Kidney (tissue), 14 donors: ENCODE data around the gene SOCS4. TPM values are rescaled to one million over a fixed set of nuclear protein-coding genes. Genes with fewer than 3 reads are reported as not detected.

ENCODE experiments used
- DNase-seq, 5 donors: peaks; one replicate each; pipeline ENCODE4 v3.0.0-alpha.2; 2013 to 2020
- FAIRE-seq: peaks from 2 replicates; lab custom pipeline; 2012; peaks lifted over from hg19 to GRCh38; lab: Jason Lieb, UNC
- H3K27ac ChIP-seq, 2 donors: one replicate each; pipeline ENCODE4 v1.7.0; 2013; ENCODE audit warnings: low read depth in 2 of 2, low read length in 2 of 2, inconsistent platforms in 1 of 2
- H3K27me3 ChIP-seq: one replicate; pipeline ENCODE4 v1.7.1; 2013; ENCODE audit warnings: low read length, inconsistent platforms; ENCODE audit not compliant: control insufficient read depth, insufficient read depth
- H3K36me3 ChIP-seq, 3 donors: one replicate each; pipeline versions ENCODE4 v1.7.0 to v1.7.1; 2013; ENCODE audit warnings: low read length in 3 of 3, control low read depth in 1 of 3, inconsistent platforms in 1 of 3; ENCODE audit not compliant: insufficient read depth in 3 of 3, control insufficient read depth in 2 of 3
- H3K4me1 ChIP-seq, 3 donors: one replicate each; pipeline versions ENCODE4 v1.7.0 to v1.7.1; 2013; ENCODE audit warnings: low read length in 3 of 3, inconsistent platforms in 1 of 3, low read depth in 1 of 3; ENCODE audit not compliant: control insufficient read depth in 2 of 3, insufficient read depth in 2 of 3
- H3K4me3 ChIP-seq, 3 donors: one replicate each; pipeline versions ENCODE4 v1.7.0 to v1.8.1; 2013; ENCODE audit warnings: low read length in 3 of 3, control low read depth in 1 of 3, inconsistent platforms in 1 of 3
- H3K9ac ChIP-seq, 3 donors: one replicate each; pipeline versions ENCODE4 v1.7.0 to v1.7.1; 2013; ENCODE audit warnings: low read length in 3 of 3, control low read depth in 1 of 3, inconsistent platforms in 1 of 3
- H3K9me3 ChIP-seq, 3 donors: one replicate each; pipeline versions ENCODE4 v1.7.0 to v1.7.1; 2013; ENCODE audit warnings: low read length in 3 of 3, control low read depth in 1 of 3, inconsistent platforms in 1 of 3; ENCODE audit not compliant: control insufficient read depth in 2 of 3, insufficient read depth in 1 of 3
- intact Hi-C: fragments of 100-400 bp; cut with DNase I; formaldehyde crosslinking; loops from one replicate; pipeline ENCODE4 v1.11.1; 2022
- polyA plus RNA-seq: library from polyadenylated mRNA; stranded (reverse); fragments of 350-450 nt; fragmentation: Illumina TruSeq; extraction: RNeasy Lipid Tissue Mini Kit (QIAGEN cat#74804); gene quantifications from one replicate; pipeline ENCODE4 v1.2.3, GENCODE V29; 2014; ENCODE audit warnings: low read depth, low replicate concordance; ENCODE audit not compliant: insufficient read depth
- total RNA-seq: library from RNA; stranded (reverse); fragmentation: NEBNext Ultra II Directional; extraction: Animal tissue kit (Norgen Biotek cat#: 25700); gene quantifications from one replicate; pipeline ENCODE4 v1.2.1, GENCODE V29; 2021
- TF ChIP-seq, protein P1 (sequence below): IDR thresholded peaks from 3 replicates; pipeline ENCODE4 v1.5.1; 2012; ENCODE audit warnings: mild to moderate bottlenecking, moderate library complexity, borderline replicate concordance; ENCODE audit not compliant: insufficient read depth; ENCODE audit errors: extremely low read depth
- donor health status: control.
- donor health status: control.
- donor health status: control.
- donor health status: control.
- donor health status: control.
- donor health status: DM: yes; HTN: yes; CAD: no.
- donor health status: Normal renal cell carcinoma (clear cell type).

The SOCS4 gene
- total and polyA plus RNA-seq, 2 donors from 2014 or later: 6.0 to 30.5 TPM

DNA sequence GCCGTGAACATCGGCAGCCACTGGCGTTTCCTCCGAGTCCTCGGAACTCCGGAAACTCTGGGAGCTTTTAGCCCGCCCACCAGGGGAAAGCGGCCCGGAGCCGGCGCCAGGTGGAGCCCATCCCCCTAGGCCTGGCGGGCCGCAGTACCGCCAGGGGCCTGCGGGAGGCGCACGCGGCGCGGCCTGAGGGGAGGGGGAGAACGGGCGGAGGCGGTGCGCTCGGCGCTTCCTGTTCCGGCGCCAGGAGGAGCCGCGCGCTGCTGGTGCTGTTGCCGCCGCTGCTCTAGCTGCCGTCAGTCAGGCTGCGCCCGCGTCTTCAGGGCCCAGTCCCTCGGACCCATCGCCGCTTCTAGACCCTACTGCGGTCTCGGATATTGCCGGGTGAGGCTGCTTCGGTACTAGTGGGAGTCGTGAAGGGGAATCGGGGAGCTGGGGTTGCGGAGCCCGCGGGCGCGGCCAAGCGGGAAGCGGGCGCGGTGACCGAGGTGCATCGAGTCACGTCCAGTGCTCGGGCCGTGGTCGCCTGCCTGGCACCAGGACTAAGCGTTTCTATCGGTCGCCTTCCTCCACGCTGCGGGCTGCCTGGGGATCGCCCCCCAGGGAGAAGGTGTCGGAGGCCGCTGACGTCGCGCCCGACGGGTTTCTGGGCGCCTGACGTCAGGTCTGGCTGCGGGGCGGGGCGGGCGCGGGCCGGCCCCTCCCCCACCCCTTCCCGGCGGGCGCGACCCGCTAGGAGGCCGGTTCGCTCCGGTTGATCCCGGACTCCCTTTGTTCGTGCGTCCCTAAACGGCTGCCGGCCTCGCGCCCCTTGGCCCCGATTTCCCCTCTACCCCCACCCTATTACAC lies 24.6 kb downstream of the SOCS4 start, which contains the start of gene MAPK1IP1L:
MAPK1IP1L (plus strand) TSS at position 225 of the 846 bp plus-strand sequence. CDS start 10,037 bp downstream, outside the sequence.
- FAIRE-seq (no peak), DNase-seq (peak; percentile 96 to 98 (median 97))
- peak within 1 kb of the TSS; percentile 100 for H3K27ac ChIP-seq
- H3K4me1 ChIP-seq: peaks cover 0 to 17% (median 10%) of the 10 kb centered on the region in 3 donors
- peak within 1 kb of the TSS; percentile 92 to 99 (median 98) for H3K4me3 ChIP-seq
- no peaks in the 10 kb centered on the region for H3K9me3 ChIP-seq
- no peaks in the 10 kb centered on the region for H3K36me3 ChIP-seq
- intact Hi-C loops: no loop called here
- peak within 1 kb of the TSS; percentile 98 to 100 (median 98) for H3K9ac ChIP-seq
- H3K27me3 ChIP-seq: no peaks in the 10 kb centered on the region
- TF ChIP-seq, protein P1, sequence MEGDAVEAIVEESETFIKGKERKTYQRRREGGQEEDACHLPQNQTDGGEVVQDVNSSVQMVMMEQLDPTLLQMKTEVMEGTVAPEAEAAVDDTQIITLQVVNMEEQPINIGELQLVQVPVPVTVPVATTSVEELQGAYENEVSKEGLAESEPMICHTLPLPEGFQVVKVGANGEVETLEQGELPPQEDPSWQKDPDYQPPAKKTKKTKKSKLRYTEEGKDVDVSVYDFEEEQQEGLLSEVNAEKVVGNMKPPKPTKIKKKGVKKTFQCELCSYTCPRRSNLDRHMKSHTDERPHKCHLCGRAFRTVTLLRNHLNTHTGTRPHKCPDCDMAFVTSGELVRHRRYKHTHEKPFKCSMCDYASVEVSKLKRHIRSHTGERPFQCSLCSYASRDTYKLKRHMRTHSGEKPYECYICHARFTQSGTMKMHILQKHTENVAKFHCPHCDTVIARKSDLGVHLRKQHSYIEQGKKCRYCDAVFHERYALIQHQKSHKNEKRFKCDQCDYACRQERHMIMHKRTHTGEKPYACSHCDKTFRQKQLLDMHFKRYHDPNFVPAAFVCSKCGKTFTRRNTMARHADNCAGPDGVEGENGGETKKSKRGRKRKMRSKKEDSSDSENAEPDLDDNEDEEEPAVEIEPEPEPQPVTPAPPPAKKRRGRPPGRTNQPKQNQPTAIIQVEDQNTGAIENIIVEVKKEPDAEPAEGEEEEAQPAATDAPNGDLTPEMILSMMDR: peak; percentile 98

DNA sequence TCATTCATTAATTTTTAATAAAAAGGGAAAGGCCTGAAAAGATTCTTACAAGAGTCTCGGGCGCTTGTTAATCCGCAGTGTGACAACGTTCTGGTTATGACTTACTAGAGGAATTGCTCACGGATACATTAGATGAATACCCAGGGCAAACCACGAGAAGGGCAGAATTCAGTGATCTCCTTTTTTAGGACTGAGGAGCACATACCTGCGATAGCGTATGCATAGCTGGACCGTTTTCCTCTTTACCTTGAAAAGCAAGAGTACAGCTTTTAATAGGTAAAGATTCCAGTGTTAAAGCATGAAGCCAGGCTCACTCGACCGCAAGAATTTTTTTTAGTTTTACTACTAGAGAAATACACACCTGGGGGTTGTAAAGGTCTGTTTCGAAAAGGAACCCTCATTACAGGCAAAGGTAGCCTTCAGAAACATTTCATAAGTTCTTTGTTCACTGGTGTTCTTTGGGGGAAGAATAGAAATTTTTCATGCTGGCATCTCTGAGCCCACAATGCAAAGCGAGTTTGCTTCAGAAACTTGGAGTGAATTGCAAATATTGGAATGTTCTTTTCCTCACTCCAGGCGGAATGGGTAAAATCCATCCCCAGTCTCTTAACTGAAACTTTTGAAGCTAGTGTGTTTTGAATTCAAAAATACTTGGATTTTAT lies 25.4 kb downstream of the SOCS4 start:
- no peaks in the 10 kb centered on the region for H3K36me3 ChIP-seq
- intact Hi-C loops: no loop called here
- H3K9me3 ChIP-seq: no peaks in the 10 kb centered on the region
- DNase-seq: peak in 1 of 5 donors; percentile 59
- H3K4me1 ChIP-seq: peaks cover 0 to 17% (median 10%) of the 10 kb centered on the region in 3 donors
- TF ChIP-seq, protein P1: no peak
- FAIRE-seq: no peak
- peak overlapping the region; percentile 75 to 100 (median 98) for H3K9ac ChIP-seq
- peak overlapping the region; percentile 87 to 99 (median 98) for H3K4me3 ChIP-seq
- no peaks in the 10 kb centered on the region for H3K27me3 ChIP-seq
- peak overlapping the region; percentile 100 for H3K27ac ChIP-seq

DNA sequence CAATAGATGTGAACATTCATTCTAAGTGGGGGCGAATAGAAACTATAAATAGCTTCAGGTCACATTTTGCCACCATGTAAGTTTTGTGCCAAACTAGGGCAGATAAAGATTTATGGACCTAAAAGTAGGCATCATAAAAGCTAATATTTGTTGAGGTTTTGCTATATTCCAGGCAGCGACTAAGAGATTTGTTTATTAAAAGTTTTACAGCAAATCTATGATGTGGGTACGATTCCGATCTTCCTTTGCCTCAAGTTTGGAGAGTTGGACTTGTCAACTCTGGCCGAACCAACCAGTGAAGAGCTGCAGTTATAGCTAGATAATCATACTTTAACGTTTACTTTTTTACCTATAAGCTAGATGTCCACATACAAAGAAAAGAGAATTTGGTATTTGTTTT lies 26.0 kb downstream of the SOCS4 start:
- Histone ChIP-seq H3K27me3 (no peaks in the 10 kb centered on the region), H3K9me3 (no peaks in the 10 kb centered on the region), H3K4me1 (peaks cover 0 to 17% (median 10%) of the 10 kb centered on the region in 3 donors), H3K9ac (peak overlapping the region in 2 of 3 donors; percentile 98 to 100), H3K27ac (peak overlapping the region; percentile 100), H3K4me3 (peak overlapping the region in 2 of 3 donors; percentile 87 to 98), H3K36me3 (peaks cover 0 to 2% (median 0%) of the 10 kb centered on the region in 3 donors)
- peak in 1 of 5 donors; percentile 8 for DNase-seq
- intact Hi-C loops: no loop called here
- TF ChIP-seq, protein P1: no peak
- FAIRE-seq: no peak
